Activated CD4-positive, CD25-positive, alpha-beta regulatory T cell treated with anti-CD3 and anti-CD28 coated beads, Interleukin-2, amount 50 U/mL, for 16 hours (primary cell): Measurements from ENCODE around the gene CUL7.
"Not testable (repeated sequence)": the region's sequence is repeated elsewhere in the genome, so short reads cannot be mapped to it uniquely, and the experiment has no call there.

Source experiments
- DNase-seq: peaks from one replicate; pipeline ENCODE4 v3.0.0-alpha.2; 2020; ENCODE audit warnings: low read depth, low spot score

CUL7 gene

GRCh38 chr6:43045371-43045930 lies 8.2 kb downstream of the CUL7 start:
- no peak for DNase-seq

- DNase-seq, result no peak
These were observed 10.3 kb downstream of the CUL7 start for GRCh38 chr6:43043310-43043709.

GRCh38 chr6:43041475-43041874 lies 12.2 kb downstream of the CUL7 start:
- DNase-seq, result not testable (repeated sequence)

GRCh38 chr6:43040542-43041257 lies 13.0 kb downstream of the CUL7 start:
- no peak for DNase-seq

- DNase-seq, result no peak
These were observed 14.9 kb downstream of the CUL7 start for GRCh38 chr6:43038727-43039126.

- no peak for DNase-seq
These were observed 15.9 kb downstream of the CUL7 start for GRCh38 chr6:43037706-43038105.

GRCh38 chr6:43037197-43037596 lies 16.5 kb downstream of the CUL7 start:
- DNase-seq, result no peak

GRCh38 chr6:43036712-43037111 lies 16.9 kb downstream of the CUL7 start:
- DNase-seq, result no peak

- no peak for DNase-seq
These were observed 18.0 kb downstream of the CUL7 start for GRCh38 chr6:43035495-43036194.

GRCh38 chr6:43034190-43034525 lies 19.5 kb downstream of the CUL7 start:
- no peak for DNase-seq

GRCh38 chr6:43033496-43034189 lies 20.0 kb downstream of the CUL7 start:
- DNase-seq, result no peak

GRCh38 chr6:43032326-43032725 lies 21.3 kb downstream of the CUL7 start:
- DNase-seq, result no peak

- DNase-seq, result no peak
These were observed 24.5 kb downstream of the CUL7 start for GRCh38 chr6:43029120-43029519.

- DNase-seq, result no peak
These were observed 27.3 kb downstream of the CUL7 start for GRCh38 chr6:43026365-43026764.

GRCh38 chr6:43024436-43024835 lies 29.2 kb downstream of the CUL7 start:
- DNase-seq, result no peak

- DNase-seq, result peak; percentile 47
These were observed 32.2 kb downstream of the CUL7 start, which contains the start of gene RRP36 for GRCh38 chr6:43021270-43022047. Gene RRP36 (plus strand): TSS chr6:43021623. CDS start chr6:43021655, 32 bp downstream.

GRCh38 chr6:43020847-43021246 lies 32.8 kb downstream of the CUL7 start:
- DNase-seq, result no peak

- DNase-seq, result no peak
These were observed 33.5 kb downstream of the CUL7 start for GRCh38 chr6:43020052-43020705.

- DNase-seq, result no peak
These were observed 34.5 kb downstream of the CUL7 start for GRCh38 chr6:43019152-43019551.

- no peak for DNase-seq
These were observed 36.7 kb downstream of the CUL7 start for GRCh38 chr6:43016943-43017334.
